Hepatocyte (in vitro differentiated cells): ENCODE results near the gene PTGER2.

Experiments used
- EZH2 ChIP-seq: fragments of 200-600 bp; sonication (generic); IDR thresholded peaks from 2 replicates; pipeline ENCODE4 v1.6.1; 2016; ENCODE audit warnings: antibody characterized with exemption, mild to moderate bottlenecking, borderline replicate concordance
- EZH2phosphoT487 ChIP-seq: fragments of 200-600 bp; sonication (generic); IDR thresholded peaks from one replicate; pipeline ENCODE4 v1.6.1; 2018; ENCODE audit warnings: antibody characterized with exemption, mild to moderate bottlenecking, low read depth, moderate library complexity; ENCODE audit not compliant: unreplicated experiment, severe bottlenecking
- TF ChIP-seq, protein P1 (sequence below): fragments of 200-600 bp; sonication (generic); IDR thresholded peaks from 2 replicates; pipeline ENCODE4 v1.5.1; 2016; ENCODE audit warnings: antibody characterized with exemption, mild to moderate bottlenecking; ENCODE audit not compliant: poor library complexity

DNA sequence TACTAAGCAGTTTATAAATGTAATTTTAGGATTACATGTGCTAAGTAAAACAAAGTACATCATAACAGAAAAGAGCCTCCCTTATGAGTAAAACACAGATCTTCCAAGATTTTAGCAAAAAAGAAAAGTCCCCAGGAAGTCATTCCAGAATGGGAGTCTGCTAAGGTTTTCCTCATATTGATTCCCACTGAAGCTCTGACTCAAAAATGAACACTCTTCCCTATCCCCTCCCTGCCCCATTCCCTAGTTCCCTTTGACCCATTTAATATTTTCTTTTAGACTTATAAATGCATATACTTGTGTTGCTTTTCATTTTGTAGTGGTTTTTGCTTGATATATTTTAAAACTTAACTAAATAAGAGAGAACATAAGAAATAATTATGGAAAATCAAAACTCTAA is 40.1 kb downstream of the PTGER2 start:
- TF ChIP-seq, protein P1, sequence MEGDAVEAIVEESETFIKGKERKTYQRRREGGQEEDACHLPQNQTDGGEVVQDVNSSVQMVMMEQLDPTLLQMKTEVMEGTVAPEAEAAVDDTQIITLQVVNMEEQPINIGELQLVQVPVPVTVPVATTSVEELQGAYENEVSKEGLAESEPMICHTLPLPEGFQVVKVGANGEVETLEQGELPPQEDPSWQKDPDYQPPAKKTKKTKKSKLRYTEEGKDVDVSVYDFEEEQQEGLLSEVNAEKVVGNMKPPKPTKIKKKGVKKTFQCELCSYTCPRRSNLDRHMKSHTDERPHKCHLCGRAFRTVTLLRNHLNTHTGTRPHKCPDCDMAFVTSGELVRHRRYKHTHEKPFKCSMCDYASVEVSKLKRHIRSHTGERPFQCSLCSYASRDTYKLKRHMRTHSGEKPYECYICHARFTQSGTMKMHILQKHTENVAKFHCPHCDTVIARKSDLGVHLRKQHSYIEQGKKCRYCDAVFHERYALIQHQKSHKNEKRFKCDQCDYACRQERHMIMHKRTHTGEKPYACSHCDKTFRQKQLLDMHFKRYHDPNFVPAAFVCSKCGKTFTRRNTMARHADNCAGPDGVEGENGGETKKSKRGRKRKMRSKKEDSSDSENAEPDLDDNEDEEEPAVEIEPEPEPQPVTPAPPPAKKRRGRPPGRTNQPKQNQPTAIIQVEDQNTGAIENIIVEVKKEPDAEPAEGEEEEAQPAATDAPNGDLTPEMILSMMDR, result no peak
- TF ChIP-seq EZH2, result no peak
- TF ChIP-seq EZH2phosphoT487, result no peak
